HG03064 (cell line): Measurements from ENCODE around the gene KHK.
"Not testable (repeated sequence)": the region's sequence is repeated elsewhere in the genome, so short reads cannot be mapped to it uniquely, and the experiment has no call there.

Experiments
- ATAC-seq: cut with Tn5 transposase; IDR thresholded peaks from one replicate; pipeline ENCODE4 v1.9.1; 2021; ENCODE audit warnings: low read depth; ENCODE audit not compliant: unreplicated experiment

KHK gene

DNA sequence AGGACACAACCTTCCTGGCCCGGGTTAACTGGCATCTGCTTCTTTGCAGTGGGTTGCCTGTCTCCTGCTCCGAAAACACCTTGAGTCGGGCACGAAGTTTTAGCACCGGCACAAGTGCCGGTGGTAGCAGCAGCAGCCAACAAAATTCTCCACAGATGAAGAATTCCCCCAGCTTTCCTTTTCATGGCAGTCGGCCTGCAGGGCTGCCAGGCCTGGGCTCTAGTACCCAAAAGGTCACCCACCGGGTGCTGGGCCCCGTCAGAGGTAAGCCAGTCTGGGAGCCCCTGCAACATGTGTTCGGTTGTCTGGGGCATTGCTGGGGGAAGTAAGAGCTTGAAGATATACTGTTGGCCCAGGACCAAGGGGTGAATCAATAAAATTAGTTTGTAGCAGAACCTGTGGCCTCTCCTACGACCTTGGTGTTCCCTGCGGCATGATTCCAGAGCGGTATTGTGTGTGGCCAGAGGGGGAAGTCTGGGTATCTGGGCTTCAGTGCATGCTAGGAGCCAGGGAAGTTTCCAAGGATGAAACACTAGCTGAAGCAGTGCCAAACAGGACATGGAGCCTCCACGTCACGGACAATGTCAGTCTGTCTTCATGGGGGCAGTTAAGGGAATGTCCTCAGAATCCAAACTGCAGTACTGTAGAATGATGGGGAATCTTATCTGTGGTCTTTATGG, 27.3 kb upstream of the KHK start:
- ATAC-seq = no peak

DNA sequence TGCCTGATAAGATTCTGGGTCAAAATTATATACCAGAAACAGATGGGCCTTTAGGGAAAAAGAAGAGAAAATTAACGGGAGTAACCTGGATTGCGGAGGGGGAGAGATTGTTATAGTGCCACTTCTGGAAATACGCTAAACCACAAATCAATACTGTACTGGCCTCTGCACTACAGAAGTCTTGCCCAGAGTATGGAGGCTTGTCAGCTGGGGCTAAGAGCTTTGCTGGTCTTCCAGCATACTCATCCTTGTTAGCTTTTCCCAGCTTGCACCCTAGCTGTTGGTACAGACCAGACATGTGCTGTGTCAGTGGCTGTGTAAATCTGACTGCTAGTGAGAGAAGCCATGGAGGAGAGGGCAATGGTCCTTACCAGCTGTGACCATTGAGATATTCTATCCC, 26.2 kb upstream of the KHK start:
- no peak for ATAC-seq

GRCh38 chr2:27065128-27065527, 21.4 kb upstream of the KHK start:
- ATAC-seq = no peak

DNA sequence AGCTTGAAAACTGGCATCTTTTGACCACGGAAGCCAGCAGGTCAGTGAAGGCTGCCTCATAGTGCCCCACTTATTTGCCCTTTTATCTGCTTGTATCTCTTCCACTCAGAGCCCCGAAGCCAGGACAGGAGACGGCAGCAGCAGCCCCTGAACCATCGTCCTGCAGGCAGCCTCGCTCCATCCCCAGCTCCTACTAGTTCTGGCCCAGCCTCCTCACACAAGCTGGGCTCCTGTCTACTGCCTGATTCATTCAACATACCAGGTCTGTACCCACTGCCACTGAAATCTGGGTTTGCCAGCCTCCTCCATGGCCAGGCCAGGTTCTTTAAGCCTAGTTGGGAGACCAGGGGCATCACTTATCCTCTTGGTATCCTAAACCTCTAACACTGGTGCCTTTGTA, 19.2 kb upstream of the KHK start:
- no peak for ATAC-seq

DNA sequence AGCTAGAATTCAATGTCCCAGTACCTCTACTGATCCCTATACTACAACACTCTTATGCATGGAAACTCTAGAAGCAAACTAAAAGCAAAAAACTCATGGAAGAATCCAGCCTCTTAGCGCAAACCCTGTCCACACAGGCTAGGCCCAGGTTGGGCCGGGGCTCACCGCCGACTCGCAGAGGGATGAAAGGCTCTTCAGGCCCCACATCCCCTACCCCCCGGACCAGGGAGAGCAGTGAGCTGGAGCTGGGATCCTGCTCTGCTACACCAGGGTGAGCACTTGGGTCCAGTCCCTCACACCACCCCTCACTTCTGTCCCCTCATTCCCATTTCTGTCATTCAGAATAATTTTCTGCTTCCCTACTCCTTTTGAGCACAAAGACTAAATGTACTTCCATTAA, 17.1 kb upstream of the KHK start:
- no peak for ATAC-seq

DNA sequence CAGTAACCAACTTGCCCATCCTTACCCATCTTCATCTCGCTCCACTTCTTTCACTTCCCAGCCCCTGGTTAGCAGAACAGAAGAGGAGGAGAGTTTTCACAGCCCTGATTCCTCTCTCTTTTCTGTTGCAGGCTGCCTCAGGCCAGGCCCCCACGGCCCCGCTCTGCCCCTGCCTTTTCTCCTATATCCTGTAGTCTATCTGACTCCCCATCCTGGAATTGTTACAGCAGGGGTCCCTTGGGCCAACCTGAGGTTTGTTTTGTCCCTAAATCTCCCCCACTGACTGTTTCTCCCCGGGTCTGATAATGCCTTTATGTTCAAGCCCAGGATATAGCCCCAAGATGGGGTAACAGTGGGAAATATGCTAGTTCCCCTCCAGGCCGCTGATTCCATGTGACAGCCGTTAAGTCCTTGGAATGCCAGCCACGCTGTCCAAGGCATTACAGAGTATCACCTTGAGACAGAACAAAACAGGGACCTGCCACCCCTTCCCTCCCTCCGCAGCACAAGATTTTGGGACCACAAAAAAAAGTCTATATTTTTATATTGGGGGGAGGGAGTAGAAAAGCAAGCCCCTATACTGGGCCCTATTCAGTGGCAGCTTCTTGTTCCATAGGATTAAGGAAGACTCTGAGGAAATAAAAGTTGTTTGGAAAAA, 16.5 kb upstream of the KHK start:
- ATAC-seq = no peak

DNA sequence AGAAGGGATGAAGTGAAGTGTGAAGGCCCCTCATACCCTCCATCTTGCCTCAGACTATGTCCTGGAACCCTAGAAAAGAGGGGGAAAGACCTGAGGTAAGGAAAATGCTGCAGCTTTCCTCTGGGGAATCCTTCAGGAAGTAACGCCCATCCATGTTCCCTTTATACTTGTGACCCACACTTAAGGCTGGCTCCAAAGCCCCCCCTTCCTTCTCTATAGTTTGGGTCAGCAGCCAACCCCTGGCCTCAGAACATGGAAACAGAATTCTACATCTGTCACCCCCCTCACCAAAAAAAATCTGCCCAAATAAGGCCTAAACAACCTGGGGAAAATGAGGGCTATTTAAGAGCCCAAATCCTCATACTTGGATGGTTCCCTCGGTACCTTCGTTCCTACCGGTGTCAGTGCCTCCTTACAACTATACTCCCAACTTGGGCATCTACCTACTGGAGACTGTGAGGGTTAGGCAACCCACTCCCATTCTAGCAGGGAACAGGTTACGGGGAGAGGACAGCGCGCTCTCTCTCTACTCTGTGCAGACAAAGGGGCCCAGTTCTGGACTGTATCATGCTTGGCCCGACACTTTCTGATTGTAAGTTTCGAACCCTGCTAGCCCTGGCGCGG, 15.8 kb upstream of the KHK start:
- ATAC-seq = no peak

- ATAC-seq = peak; percentile 89
Measured at GRCh38 chr2:27071277-27071989, 15.1 kb upstream of the KHK start, which contains the start of gene OST4. Gene OST4 (minus strand): TSS chr2:27071654.

- ATAC-seq = peak; percentile 1
Measured at GRCh38 chr2:27071990-27072830, 14.4 kb upstream of the KHK start.

DNA sequence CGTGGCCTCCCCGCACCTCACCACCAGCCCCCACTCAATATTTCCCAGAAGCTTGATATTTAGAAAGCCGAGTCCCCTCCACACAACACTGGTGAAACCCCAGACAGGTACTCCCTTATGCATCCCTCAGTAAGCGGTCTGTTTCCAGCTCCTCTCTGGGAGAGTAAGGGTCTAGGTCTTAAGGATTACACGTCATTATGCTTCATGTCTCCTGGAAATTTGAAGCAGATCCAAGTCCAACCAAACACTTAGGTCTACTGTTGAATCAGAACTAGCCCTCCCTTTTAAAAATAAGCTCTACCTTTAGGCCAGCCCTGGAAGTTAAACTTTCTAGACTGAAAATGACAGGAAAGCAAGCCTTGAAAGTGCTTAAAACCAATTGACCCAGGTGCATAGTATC, 13.7 kb upstream of the KHK start:
- ATAC-seq = no peak

DNA sequence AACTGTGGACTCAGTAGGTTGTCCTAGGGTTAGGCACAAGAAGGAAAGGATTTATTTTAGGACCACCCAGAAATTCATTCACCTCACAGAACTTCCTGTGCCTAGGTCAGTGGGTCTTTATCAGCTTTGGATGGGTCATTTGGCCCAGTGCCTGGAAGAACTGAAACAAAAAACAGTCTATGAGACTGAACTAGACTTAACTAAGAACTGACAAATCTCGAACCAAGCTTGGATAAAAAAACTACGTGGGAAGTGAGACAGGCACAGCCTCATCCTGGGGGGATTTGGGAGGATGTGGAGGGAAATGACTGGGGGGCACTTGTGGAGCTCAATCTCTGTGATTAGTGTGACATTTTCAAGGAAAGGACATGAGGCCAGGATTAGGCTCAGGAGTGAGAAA, 12.8 kb upstream of the KHK start:
- no peak for ATAC-seq

DNA sequence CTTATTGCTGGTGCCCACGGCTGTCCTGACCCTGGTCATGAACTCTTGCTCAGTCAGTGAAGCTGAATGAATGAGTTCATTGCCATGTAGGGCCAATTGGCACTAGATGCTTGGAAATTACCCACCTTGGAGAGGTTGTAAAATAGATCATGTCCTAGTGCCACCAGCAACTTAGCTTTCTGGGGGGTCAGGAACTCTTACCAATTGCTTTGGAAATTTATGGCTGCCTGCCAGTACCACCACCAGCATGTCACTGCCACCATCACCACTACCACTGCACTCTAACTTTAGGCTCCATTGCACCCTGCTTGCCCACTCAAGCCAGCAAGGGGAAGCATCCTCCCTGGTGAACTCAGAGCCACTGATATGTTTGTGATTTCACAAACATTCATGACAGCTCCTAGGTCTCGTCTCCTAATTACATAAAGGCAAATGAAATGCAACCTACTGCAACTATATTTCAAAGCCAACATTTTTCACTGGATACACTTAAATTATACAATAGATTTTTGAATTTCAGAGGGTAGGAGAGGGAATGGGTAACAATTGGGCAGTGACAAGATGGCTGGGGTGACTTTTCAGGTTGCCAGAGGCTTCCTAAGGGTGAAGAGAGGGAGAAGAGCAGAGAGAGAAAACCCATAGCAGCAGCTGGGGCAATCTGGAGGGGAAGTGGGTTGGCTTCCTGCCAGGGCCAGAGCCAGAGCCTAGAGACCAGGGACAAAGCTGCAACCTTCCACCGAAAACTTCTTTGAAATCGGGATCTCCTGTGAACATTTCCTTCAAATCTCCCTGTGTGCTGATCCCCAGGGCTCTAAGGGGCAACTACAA, 11.6 kb upstream of the KHK start:
- no peak for ATAC-seq

DNA sequence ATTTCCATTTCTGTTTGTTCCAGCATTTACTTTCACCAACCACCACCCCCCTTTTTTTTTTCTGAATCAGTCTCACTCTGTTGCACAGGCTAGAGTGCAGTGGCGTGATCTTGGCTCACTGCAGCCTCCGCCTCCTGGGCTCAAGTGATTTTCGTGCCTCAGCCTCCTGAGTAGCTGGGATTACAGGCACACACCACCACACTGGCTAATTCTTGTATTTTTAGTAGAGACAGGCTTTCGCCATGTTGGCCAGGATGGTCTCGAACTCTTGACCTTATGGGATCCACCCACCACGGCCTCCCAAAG, 11.1 kb upstream of the KHK start:
- not testable (repeated sequence) for ATAC-seq

DNA sequence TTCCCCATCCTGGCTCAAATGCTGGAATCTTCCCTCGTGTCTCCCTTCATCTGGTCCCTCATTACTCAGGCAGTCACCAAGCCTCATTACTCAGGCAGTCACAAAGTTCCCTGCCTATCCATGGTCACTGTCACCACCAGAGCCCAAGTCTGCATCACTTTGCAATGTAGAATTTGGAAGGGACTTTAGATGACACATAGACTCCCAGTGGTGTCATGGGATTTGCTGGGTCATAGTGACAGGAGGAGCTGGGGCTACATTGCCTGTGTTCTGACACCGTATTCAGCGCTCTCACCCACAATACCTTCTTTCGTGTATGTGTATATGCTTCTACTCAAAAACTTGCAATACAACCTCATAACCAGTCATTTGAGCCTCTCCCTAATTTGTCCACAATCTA, 10.2 kb upstream of the KHK start:
- no peak for ATAC-seq

DNA sequence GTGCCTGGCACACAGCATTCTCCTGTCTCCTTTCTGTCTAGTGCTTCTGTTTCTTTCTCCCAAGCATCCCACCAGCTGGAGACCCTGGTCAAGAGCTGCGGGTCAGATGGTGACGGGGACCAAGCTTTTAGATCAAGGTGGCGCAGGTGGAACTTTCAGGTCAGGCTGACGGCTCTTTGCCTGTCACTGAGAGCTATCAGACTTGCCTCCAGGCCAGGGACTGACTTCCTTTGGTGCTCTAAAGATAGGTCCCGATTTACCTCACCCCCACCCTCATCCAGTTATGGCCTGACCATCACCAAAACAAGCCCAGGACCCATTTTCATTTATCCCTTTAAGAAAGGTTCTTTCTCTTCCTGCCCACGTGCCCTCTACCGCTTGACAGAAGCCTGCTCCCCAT, 9.3 kb upstream of the KHK start:
- no peak for ATAC-seq

GRCh38 chr2:27078267-27079194, 8.0 kb upstream of the KHK start, which contains the start of gene EMILIN1:
Gene EMILIN1 (plus strand): TSS chr2:27078615. CDS start chr2:27079066, 451 bp downstream.
- no peak for ATAC-seq

DNA sequence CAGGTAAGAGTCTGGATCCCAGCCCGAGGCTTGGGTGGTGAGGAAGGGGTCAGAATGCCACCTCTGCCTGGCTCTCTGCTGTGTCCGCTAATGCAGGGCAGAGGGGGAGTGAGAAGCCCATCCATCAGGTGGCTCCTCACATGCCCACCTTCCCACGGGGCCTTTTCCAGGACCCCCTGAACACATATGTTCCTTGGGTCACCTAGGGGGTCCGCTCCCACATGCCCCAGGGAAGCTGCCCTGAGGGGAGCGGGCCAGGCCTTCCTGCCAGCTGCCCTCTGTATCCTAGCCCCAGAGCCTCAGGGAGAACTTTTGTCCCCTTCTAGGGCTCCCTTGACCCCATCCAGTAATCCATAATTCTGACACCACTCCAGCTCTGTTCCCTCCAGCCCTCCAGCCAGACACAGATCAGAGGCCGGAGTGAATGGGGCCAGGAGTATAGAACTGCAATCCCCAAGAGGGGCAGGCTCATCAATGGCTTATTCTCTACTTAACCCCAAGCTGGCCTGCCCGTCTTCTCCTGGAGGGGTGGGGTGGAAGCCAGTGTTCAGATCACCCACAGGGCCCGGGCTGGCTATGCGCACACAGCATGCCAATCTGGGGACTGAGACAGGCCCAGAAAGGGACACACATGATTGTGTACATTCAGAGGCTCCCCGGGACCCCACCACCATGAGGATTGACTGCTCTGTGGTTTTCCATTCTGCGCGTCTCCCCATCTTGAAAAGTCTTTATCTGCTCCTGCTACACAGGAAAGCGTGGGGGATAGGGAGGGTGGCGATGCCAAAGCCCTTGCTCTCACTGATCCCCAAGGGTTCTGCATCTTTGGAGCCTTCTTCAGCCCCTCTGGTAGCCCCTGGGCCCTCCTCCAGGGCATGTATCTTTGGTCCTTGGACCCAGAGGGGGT, 7.1 kb upstream of the KHK start:
- no peak for ATAC-seq

GRCh38 chr2:27080140-27080469, 6.5 kb upstream of the KHK start:
- no peak for ATAC-seq
